Medulla oblongata (tissue), 1 donor: ENCODE results near the gene IFNL1.
"Not testable (repeated sequence)": the region's sequence is repeated elsewhere in the genome, so short reads cannot be mapped to it uniquely, and the experiment has no call there.

Source experiments
- DNase-seq: peaks from one replicate; pipeline ENCODE4 v3.0.0-alpha.2; 2015; ENCODE audit errors: extremely low spot score

Gene IFNL1

GRCh38 chr19:39332293-39332692 lies 36.1 kb downstream of the IFNL1 start:
- DNase-seq, result no peak

GRCh38 chr19:39332738-39333137 lies 36.5 kb downstream of the IFNL1 start:
- not testable (repeated sequence) for DNase-seq

- no peak for DNase-seq
Measured at GRCh38 chr19:39333507-39333906, 37.3 kb downstream of the IFNL1 start.

- no peak for DNase-seq
Measured at GRCh38 chr19:39334444-39334976, 38.3 kb downstream of the IFNL1 start.

GRCh38 chr19:39335168-39335548 lies 39.0 kb downstream of the IFNL1 start:
- DNase-seq, result no peak

- DNase-seq, result no peak
Measured at GRCh38 chr19:39336483-39336882, 40.3 kb downstream of the IFNL1 start.

- DNase-seq, result no peak
Measured at GRCh38 chr19:39339674-39340073, 43.5 kb downstream of the IFNL1 start.

GRCh38 chr19:39340156-39340555 lies 43.9 kb downstream of the IFNL1 start:
- not testable (repeated sequence) for DNase-seq

GRCh38 chr19:39341129-39341718 lies 45.0 kb downstream of the IFNL1 start:
- no peak for DNase-seq

- peak; percentile 99 for DNase-seq
Measured at GRCh38 chr19:39341719-39342604, 45.8 kb downstream of the IFNL1 start, which contains the start of gene SAMD4B. Gene SAMD4B, plus strand, starts transcription at chr19:39342421. Its CDS starts 14,473 bp downstream, at chr19:39356894.

- DNase-seq, result no peak
Measured at GRCh38 chr19:39342647-39343305, 46.6 kb downstream of the IFNL1 start.

GRCh38 chr19:39345956-39346355 lies 49.7 kb downstream of the IFNL1 start:
- no peak for DNase-seq

GRCh38 chr19:39347332-39348164 lies 51.3 kb downstream of the IFNL1 start:
- DNase-seq, result peak; percentile 2
